ENCODE data around the gene EHHADH. TPM values are rescaled to one million over a fixed set of nuclear protein-coding genes. Genes with fewer than 3 reads are reported as not detected.
"Not testable (repeated sequence)": the region's sequence is repeated elsewhere in the genome, so short reads cannot be mapped to it uniquely, and the experiment has no call there.

Gene EHHADH
- total RNA-seq, 1 donor from 2014 or later: 4.4 TPM

DNA sequence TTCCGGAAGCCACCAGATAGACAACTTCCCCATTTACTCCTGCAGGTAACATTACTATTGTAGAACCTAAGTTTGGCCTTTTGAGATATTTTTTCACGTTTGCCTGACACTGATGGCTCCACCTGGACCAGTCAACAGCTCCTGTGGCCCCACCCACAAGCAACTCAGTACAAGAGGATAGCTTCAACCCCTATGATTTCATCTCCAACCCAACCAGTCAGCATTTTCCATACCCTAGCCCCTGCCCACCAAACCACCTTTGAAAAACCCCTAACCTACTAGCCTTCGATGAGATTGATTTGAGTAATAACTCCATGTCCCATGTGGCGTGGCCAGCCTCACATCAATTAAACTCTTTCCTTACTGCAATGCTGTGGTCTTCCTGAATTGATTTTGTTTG, 950 bp upstream of the EHHADH start:
- peaks cover 17% of the 10 kb centered on the region for H3K4me1 Mint-ChIP-seq (ENCODE audit: low read depth, unreplicated experiment)
- Histone ChIP-seq H3K4me2 (ENCODE audit: low read length) (no peak overlapping the region), H4K20me1 (ENCODE audit: insufficient read depth, low read length) (no peaks in the 10 kb centered on the region), H3K9me3 (ENCODE audit: insufficient read depth, low read depth, low read length) (no peaks in the 10 kb centered on the region), H3K4me3 (ENCODE audit: insufficient read depth, low read depth, low read length) (no peak overlapping the region), H3K4me1 (ENCODE audit: insufficient read depth, low read length) (no peaks in the 10 kb centered on the region), H3K79me2 (ENCODE audit: insufficient read depth, low read length) (no peaks in the 10 kb centered on the region), H3K27ac (ENCODE audit: low read depth, low read length) (no peak overlapping the region), H3K36me3 (ENCODE audit: insufficient read depth, low read length) (no peaks in the 10 kb centered on the region), H2AFZ (ENCODE audit: low read depth, low read length) (no peak overlapping the region), H3K9ac (ENCODE audit: low read length) (no peak overlapping the region), H3K27me3 (ENCODE audit: insufficient read depth, low read length) (no peaks in the 10 kb centered on the region)
- no peaks in the 10 kb centered on the region for H3K27me3 Mint-ChIP-seq (ENCODE audit: low read depth, unreplicated experiment)
- H3K4me3 Mint-ChIP-seq (ENCODE audit: unreplicated experiment): peak overlapping the region; percentile 31
- H3K9me3 Mint-ChIP-seq (ENCODE audit: unreplicated experiment): peaks cover 8% of the 10 kb centered on the region
- no peak for TF ChIP-seq EZH2 (IDR thresholded peaks at IDR 0.05; ENCODE audit: insufficient read depth, low read length)
- TF ChIP-seq, protein P1, sequence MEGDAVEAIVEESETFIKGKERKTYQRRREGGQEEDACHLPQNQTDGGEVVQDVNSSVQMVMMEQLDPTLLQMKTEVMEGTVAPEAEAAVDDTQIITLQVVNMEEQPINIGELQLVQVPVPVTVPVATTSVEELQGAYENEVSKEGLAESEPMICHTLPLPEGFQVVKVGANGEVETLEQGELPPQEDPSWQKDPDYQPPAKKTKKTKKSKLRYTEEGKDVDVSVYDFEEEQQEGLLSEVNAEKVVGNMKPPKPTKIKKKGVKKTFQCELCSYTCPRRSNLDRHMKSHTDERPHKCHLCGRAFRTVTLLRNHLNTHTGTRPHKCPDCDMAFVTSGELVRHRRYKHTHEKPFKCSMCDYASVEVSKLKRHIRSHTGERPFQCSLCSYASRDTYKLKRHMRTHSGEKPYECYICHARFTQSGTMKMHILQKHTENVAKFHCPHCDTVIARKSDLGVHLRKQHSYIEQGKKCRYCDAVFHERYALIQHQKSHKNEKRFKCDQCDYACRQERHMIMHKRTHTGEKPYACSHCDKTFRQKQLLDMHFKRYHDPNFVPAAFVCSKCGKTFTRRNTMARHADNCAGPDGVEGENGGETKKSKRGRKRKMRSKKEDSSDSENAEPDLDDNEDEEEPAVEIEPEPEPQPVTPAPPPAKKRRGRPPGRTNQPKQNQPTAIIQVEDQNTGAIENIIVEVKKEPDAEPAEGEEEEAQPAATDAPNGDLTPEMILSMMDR (IDR thresholded peaks at IDR 0.05; ENCODE audit: insufficient read depth, low read depth, low read length): no peak
- H3K27ac Mint-ChIP-seq (ENCODE audit: unreplicated experiment): no peak overlapping the region
- no peaks in the 10 kb centered on the region for H3K36me3 Mint-ChIP-seq (ENCODE audit: low read depth, unreplicated experiment)
- no peak for DNase-seq (ENCODE audit: low read depth)
- FAIRE-seq: no peak

DNA sequence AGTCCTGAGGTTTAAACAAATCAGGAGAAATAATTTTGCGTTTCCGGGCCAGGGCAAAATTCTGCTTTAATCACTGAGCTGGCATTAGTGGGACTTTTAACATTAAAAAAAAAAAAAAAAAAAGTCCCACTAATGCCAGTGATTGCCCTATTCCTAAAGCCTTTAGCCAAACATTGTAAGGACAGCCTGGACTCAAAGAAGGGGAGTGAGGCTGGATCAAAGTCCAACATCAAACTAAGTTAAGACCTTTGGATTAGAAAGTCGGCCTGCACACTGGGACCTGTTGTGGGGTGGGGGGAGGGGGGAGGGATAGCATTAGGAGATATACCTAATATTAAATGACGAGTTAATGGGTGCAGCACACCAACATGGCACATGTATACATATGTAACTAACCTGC, 716 bp downstream of the EHHADH start:
- H3K4me2 ChIP-seq (ENCODE audit: low read length): peak overlapping the region; percentile 93
- H3K4me1 ChIP-seq (ENCODE audit: insufficient read depth, low read length); H3K4me3 Mint-ChIP-seq (ENCODE audit: unreplicated experiment): not testable (repeated sequence)

GRCh38 chr3:185251272-185251671, 2.6 kb downstream of the EHHADH start:
- Histone ChIP-seq H4K20me1 (ENCODE audit: insufficient read depth, low read length) (no peaks in the 10 kb centered on the region), H3K4me1 (ENCODE audit: insufficient read depth, low read length) (no peaks in the 10 kb centered on the region), H3K4me3 (ENCODE audit: insufficient read depth, low read depth, low read length) (no peak overlapping the region), H3K27ac (ENCODE audit: low read depth, low read length) (no peak overlapping the region), H3K4me2 (ENCODE audit: low read length) (no peak overlapping the region), H3K9ac (ENCODE audit: low read length) (no peak overlapping the region), H3K79me2 (ENCODE audit: insufficient read depth, low read length) (no peaks in the 10 kb centered on the region), H3K9me3 (ENCODE audit: insufficient read depth, low read depth, low read length) (no peaks in the 10 kb centered on the region), H2AFZ (ENCODE audit: low read depth, low read length) (peak overlapping the region; percentile 31), H3K27me3 (ENCODE audit: insufficient read depth, low read length) (no peaks in the 10 kb centered on the region), H3K36me3 (ENCODE audit: insufficient read depth, low read length) (no peaks in the 10 kb centered on the region)
- H3K4me3 Mint-ChIP-seq (ENCODE audit: unreplicated experiment): no peak overlapping the region
- H3K27ac Mint-ChIP-seq (ENCODE audit: unreplicated experiment): peak overlapping the region; percentile 85
- DNase-seq (ENCODE audit: low read depth): no peak
- FAIRE-seq: no peak
- peaks cover 23% of the 10 kb centered on the region for H3K4me1 Mint-ChIP-seq (ENCODE audit: low read depth, unreplicated experiment)
- H3K9me3 Mint-ChIP-seq (ENCODE audit: unreplicated experiment): peaks cover 6% of the 10 kb centered on the region
- no peaks in the 10 kb centered on the region for H3K27me3 Mint-ChIP-seq (ENCODE audit: low read depth, unreplicated experiment)
- TF ChIP-seq, protein P1 (IDR thresholded peaks at IDR 0.05; ENCODE audit: insufficient read depth, low read depth, low read length): no peak
- TF ChIP-seq EZH2 (IDR thresholded peaks at IDR 0.05; ENCODE audit: insufficient read depth, low read length): no peak
- no peaks in the 10 kb centered on the region for H3K36me3 Mint-ChIP-seq (ENCODE audit: low read depth, unreplicated experiment)

More for the DNA sequence above, 716 bp downstream of the EHHADH start:
- not testable (repeated sequence) for H4K20me1 ChIP-seq (ENCODE audit: insufficient read depth, low read length); H3K27ac Mint-ChIP-seq (ENCODE audit: unreplicated experiment); H3K9me3 ChIP-seq (ENCODE audit: insufficient read depth, low read depth, low read length); H2AFZ ChIP-seq (ENCODE audit: low read depth, low read length); H3K9ac ChIP-seq (ENCODE audit: low read length); DNase-seq (ENCODE audit: low read depth); FAIRE-seq; H3K36me3 Mint-ChIP-seq (ENCODE audit: low read depth, unreplicated experiment); H3K9me3 Mint-ChIP-seq (ENCODE audit: unreplicated experiment); H3K27me3 Mint-ChIP-seq (ENCODE audit: low read depth, unreplicated experiment); H3K36me3 ChIP-seq (ENCODE audit: insufficient read depth, low read length); H3K27ac ChIP-seq (ENCODE audit: low read depth, low read length); H3K4me3 ChIP-seq (ENCODE audit: insufficient read depth, low read depth, low read length); H3K27me3 ChIP-seq (ENCODE audit: insufficient read depth, low read length); H3K79me2 ChIP-seq (ENCODE audit: insufficient read depth, low read length)
- peaks cover 23% of the 10 kb centered on the region for H3K4me1 Mint-ChIP-seq (ENCODE audit: low read depth, unreplicated experiment)

Data from astrocyte (in vitro differentiated cells and primary cell).